Activated CD4-positive, alpha-beta T cell treated with anti-CD3 and anti-CD28 coated beads for 4 hours (primary cell): Measurements from ENCODE around the gene ADARB2.

Experiments
- DNase-seq, 2 donors: peaks; one replicate each; pipeline ENCODE4 v3.0.0-alpha.2; 2020

The ADARB2 gene

GRCh38 chr10:1293636-1294435, 443.5 kb downstream of the ADARB2 start:
- DNase-seq, result no peak

- no peak for DNase-seq
Observed at GRCh38 chr10:1293157-1293556, 444.2 kb downstream of the ADARB2 start.

GRCh38 chr10:1292611-1293031, 444.7 kb downstream of the ADARB2 start:
- no peak for DNase-seq

GRCh38 chr10:1291178-1292090, 445.9 kb downstream of the ADARB2 start:
- DNase-seq, result no peak

GRCh38 chr10:1290071-1290471, 447.3 kb downstream of the ADARB2 start:
- DNase-seq, result no peak

GRCh38 chr10:1289591-1289990, 447.7 kb downstream of the ADARB2 start:
- no peak for DNase-seq

GRCh38 chr10:1287971-1288401, 449.3 kb downstream of the ADARB2 start:
- no peak for DNase-seq

- DNase-seq, result no peak
Observed at GRCh38 chr10:1287487-1287886, 449.8 kb downstream of the ADARB2 start.

- no peak for DNase-seq
Observed at GRCh38 chr10:1284076-1284475, 453.2 kb downstream of the ADARB2 start.

GRCh38 chr10:1281405-1281782, 455.9 kb downstream of the ADARB2 start:
- no peak for DNase-seq

GRCh38 chr10:1280466-1281404, 456.6 kb downstream of the ADARB2 start:
- no peak for DNase-seq

- DNase-seq, result no peak
Observed at GRCh38 chr10:1278306-1278705, 459.0 kb downstream of the ADARB2 start.

GRCh38 chr10:1274701-1275544, 462.4 kb downstream of the ADARB2 start:
- DNase-seq, result no peak

GRCh38 chr10:1274111-1274661, 463.1 kb downstream of the ADARB2 start:
- no peak for DNase-seq

- no peak for DNase-seq
Observed at GRCh38 chr10:1273372-1274105, 463.8 kb downstream of the ADARB2 start.

GRCh38 chr10:1272777-1273161, 464.6 kb downstream of the ADARB2 start:
- DNase-seq, result no peak

- DNase-seq, result no peak
Observed at GRCh38 chr10:1272079-1272776, 465.1 kb downstream of the ADARB2 start.

GRCh38 chr10:1270906-1271305, 466.4 kb downstream of the ADARB2 start:
- DNase-seq, result no peak

GRCh38 chr10:1270490-1270889, 466.8 kb downstream of the ADARB2 start:
- DNase-seq, result no peak

- DNase-seq, result no peak
Observed at GRCh38 chr10:1268831-1269230, 468.5 kb downstream of the ADARB2 start.
